ENCODE data around the gene LRRC45.

DNA sequence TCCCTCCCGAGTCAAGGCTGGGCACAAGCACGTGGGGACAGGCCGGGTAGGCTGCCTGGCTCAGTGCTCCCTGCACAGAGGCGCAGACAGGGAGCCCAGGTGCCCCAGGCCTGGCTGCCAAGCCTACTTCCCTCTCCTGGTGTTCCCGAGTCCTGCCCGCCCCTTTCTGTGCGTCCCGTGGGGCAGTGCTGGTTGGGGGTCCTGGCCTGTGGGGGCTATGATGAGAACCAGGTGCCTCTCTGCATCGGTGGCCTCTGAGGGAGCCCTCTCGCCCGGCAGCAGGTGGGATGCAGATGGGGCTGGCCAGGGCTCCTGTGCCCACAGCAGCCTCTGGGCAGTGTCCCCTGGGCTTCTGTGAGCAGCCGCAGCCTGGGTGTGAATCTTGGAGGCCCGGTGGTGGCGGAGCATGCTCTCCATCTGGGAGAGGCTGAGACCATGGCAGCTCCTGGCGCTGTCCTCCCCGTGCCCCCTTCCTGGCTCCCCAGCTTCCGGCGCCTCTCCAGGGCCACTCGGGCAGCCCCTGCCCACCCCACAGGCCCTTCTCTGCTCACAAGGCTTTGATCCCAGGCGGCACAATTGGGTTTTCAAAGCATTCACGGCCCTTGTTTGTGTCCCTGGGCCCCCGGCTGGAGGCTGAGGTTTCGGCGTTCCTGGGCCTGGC, 7.7 kb upstream of the LRRC45 start:
- no peak for TF ChIP-seq POLR2A (IDR thresholded peaks at IDR 0.05)
- TF ChIP-seq, protein P1, sequence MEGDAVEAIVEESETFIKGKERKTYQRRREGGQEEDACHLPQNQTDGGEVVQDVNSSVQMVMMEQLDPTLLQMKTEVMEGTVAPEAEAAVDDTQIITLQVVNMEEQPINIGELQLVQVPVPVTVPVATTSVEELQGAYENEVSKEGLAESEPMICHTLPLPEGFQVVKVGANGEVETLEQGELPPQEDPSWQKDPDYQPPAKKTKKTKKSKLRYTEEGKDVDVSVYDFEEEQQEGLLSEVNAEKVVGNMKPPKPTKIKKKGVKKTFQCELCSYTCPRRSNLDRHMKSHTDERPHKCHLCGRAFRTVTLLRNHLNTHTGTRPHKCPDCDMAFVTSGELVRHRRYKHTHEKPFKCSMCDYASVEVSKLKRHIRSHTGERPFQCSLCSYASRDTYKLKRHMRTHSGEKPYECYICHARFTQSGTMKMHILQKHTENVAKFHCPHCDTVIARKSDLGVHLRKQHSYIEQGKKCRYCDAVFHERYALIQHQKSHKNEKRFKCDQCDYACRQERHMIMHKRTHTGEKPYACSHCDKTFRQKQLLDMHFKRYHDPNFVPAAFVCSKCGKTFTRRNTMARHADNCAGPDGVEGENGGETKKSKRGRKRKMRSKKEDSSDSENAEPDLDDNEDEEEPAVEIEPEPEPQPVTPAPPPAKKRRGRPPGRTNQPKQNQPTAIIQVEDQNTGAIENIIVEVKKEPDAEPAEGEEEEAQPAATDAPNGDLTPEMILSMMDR (IDR thresholded peaks at IDR 0.05): no peak
- no peak for TF ChIP-seq EP300 (IDR thresholded peaks at IDR 0.05)
